SK-N-SH (cell line): ENCODE data around the gene CX3CR1.

Experiments
- EP300 ChIP-seq, 2 experiments: IDR thresholded peaks; 2 replicates each; pipeline versions ENCODE4 v1.4.0 to v1.6.1; 2012; ENCODE audit warnings: borderline replicate concordance in 1 of 2, low read depth in 1 of 2, low read length in 1 of 2
- FOSL2 ChIP-seq: IDR thresholded peaks from 2 replicates; pipeline ENCODE4 v1.4.0; 2012; ENCODE audit warnings: low read depth, mild to moderate bottlenecking, moderate library complexity, borderline replicate concordance
- FOXJ3 ChIP-seq: sonication (generic); formaldehyde crosslinking; IDR thresholded peaks from 2 replicates; pipeline ENCODE4 v1.5.1; 2020; ENCODE audit warnings: mild to moderate bottlenecking, missing genetic modification reagents
- IRF3 ChIP-seq: fragments of 150-350 bp; IDR thresholded peaks from 2 replicates; pipeline ENCODE4 v1.6.1; 2016; ENCODE audit warnings: mild to moderate bottlenecking, low read depth, low read length
- MXI1 ChIP-seq: IDR thresholded peaks from 2 replicates; pipeline ENCODE4 v1.6.1; 2012; ENCODE audit warnings: mild to moderate bottlenecking, low read depth, low read length, improper control_type of control experiment
- POLR2AphosphoS5 ChIP-seq: IDR thresholded peaks from 2 replicates; pipeline ENCODE4 v1.6.1; 2012; ENCODE audit warnings: low read depth, low read length
- RFX5 ChIP-seq: IDR thresholded peaks from 2 replicates; pipeline ENCODE4 v1.6.1; 2012; ENCODE audit warnings: mild to moderate bottlenecking, improper control_type of control experiment, low read length
- USF2 ChIP-seq: fragments of 150-350 bp; IDR thresholded peaks from 2 replicates; pipeline ENCODE4 v1.6.1; 2017; ENCODE audit warnings: antibody characterized with exemption, low read length, low read depth, borderline replicate concordance
- TF ChIP-seq, protein P1 (sequence below): fragments of 200-600 bp; sonication (generic); IDR thresholded peaks from 2 replicates; pipeline ENCODE4 v1.6.1; 2017; ENCODE audit warnings: antibody characterized with exemption, mild to moderate bottlenecking, moderate library complexity
- TF ChIP-seq, protein P2 (sequence below): IDR thresholded peaks from 2 replicates; pipeline ENCODE4 v1.4.0; 2012; ENCODE audit warnings: low read depth, borderline replicate concordance

DNA sequence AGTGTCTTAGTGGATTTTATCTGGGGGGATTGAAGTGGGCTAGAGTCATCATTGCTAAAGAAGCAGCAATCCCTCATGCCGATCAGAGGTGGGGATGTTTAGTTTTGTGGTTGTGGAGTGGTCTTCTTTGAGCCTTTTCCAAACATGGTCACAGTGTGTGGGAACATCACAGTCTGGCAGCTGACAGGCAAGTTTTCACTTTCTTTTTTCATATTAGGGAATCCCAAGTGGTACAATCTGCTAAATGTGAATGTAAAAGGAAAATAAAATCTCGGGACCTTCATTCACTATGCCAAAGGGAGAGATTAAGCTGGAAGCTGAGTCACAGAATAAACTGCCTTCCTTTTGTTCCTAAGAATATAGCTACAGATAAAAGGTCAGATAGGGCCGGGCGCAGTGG is 10.4 kb upstream of the CX3CR1 start:
- TF ChIP-seq, protein P1, sequence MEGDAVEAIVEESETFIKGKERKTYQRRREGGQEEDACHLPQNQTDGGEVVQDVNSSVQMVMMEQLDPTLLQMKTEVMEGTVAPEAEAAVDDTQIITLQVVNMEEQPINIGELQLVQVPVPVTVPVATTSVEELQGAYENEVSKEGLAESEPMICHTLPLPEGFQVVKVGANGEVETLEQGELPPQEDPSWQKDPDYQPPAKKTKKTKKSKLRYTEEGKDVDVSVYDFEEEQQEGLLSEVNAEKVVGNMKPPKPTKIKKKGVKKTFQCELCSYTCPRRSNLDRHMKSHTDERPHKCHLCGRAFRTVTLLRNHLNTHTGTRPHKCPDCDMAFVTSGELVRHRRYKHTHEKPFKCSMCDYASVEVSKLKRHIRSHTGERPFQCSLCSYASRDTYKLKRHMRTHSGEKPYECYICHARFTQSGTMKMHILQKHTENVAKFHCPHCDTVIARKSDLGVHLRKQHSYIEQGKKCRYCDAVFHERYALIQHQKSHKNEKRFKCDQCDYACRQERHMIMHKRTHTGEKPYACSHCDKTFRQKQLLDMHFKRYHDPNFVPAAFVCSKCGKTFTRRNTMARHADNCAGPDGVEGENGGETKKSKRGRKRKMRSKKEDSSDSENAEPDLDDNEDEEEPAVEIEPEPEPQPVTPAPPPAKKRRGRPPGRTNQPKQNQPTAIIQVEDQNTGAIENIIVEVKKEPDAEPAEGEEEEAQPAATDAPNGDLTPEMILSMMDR, result no peak
- TF ChIP-seq USF2 (no peak), POLR2AphosphoS5 (no peak), IRF3 (no peak), FOSL2 (no peak), FOXJ3 (CRISPR knock-in tag) (no peak), RFX5 (no peak), MXI1 (no peak), EP300 (IDR thresholded peaks at IDR 0.05; ENCODE audit: borderline replicate concordance in 1 of 2, low read depth in 1 of 2, low read length in 1 of 2) (no peak)
- TF ChIP-seq, protein P2, sequence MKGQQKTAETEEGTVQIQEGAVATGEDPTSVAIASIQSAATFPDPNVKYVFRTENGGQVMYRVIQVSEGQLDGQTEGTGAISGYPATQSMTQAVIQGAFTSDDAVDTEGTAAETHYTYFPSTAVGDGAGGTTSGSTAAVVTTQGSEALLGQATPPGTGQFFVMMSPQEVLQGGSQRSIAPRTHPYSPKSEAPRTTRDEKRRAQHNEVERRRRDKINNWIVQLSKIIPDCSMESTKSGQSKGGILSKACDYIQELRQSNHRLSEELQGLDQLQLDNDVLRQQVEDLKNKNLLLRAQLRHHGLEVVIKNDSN, result no peak
